ENCODE results near the gene TBC1D8. TPM values are rescaled to one million over a fixed set of nuclear protein-coding genes. Genes with fewer than 3 reads are reported as not detected.

The TBC1D8 gene
- total RNA-seq, 4 donors from 2014 or later = 77.6 to 511 (median 239) TPM

- Histone ChIP-seq H3K27me3 (no peaks in the 10 kb centered on the region), H3K4me1 (peaks cover 0 to 49% (median 5%) of the 10 kb centered on the region in 4 donors), H3K4me3 (no peak overlapping the region), H3K36me3 (no peaks in the 10 kb centered on the region), H3K27ac (no peak overlapping the region), H3K9me3 (no peaks in the 10 kb centered on the region)
- peak in 1 of 3 donors; percentile 32 for DNase-seq
- TF ChIP-seq, protein P1, sequence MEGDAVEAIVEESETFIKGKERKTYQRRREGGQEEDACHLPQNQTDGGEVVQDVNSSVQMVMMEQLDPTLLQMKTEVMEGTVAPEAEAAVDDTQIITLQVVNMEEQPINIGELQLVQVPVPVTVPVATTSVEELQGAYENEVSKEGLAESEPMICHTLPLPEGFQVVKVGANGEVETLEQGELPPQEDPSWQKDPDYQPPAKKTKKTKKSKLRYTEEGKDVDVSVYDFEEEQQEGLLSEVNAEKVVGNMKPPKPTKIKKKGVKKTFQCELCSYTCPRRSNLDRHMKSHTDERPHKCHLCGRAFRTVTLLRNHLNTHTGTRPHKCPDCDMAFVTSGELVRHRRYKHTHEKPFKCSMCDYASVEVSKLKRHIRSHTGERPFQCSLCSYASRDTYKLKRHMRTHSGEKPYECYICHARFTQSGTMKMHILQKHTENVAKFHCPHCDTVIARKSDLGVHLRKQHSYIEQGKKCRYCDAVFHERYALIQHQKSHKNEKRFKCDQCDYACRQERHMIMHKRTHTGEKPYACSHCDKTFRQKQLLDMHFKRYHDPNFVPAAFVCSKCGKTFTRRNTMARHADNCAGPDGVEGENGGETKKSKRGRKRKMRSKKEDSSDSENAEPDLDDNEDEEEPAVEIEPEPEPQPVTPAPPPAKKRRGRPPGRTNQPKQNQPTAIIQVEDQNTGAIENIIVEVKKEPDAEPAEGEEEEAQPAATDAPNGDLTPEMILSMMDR (IDR thresholded peaks at IDR 0.05) = no peak
- no peak for TF ChIP-seq POLR2A (IDR thresholded peaks at IDR 0.05)
Observed at GRCh38 chr2:101112772-101113157, 38.4 kb downstream of the TBC1D8 start.

- Histone ChIP-seq H3K9me3 (no peaks in the 10 kb centered on the region), H3K27me3 (no peaks in the 10 kb centered on the region), H3K27ac (no peak overlapping the region), H3K36me3 (no peaks in the 10 kb centered on the region), H3K4me3 (no peak overlapping the region), H3K4me1 (peaks cover 0 to 52% (median 5%) of the 10 kb centered on the region in 4 donors)
- DNase-seq = no peak
- TF ChIP-seq, protein P1 (IDR thresholded peaks at IDR 0.05) = no peak
- no peak for TF ChIP-seq POLR2A (IDR thresholded peaks at IDR 0.05)
Observed at GRCh38 chr2:101111917-101112771, 39.0 kb downstream of the TBC1D8 start.

GRCh38 chr2:101111262-101111838 is 39.8 kb downstream of the TBC1D8 start:
- TF ChIP-seq POLR2A (IDR thresholded peaks at IDR 0.05) = no peak
- TF ChIP-seq, protein P1 (IDR thresholded peaks at IDR 0.05) = no peak
- Histone ChIP-seq H3K27me3 (no peaks in the 10 kb centered on the region), H3K27ac (no peak overlapping the region), H3K4me1 (peaks cover 0 to 60% (median 5%) of the 10 kb centered on the region in 4 donors), H3K9me3 (no peaks in the 10 kb centered on the region), H3K36me3 (no peaks in the 10 kb centered on the region), H3K4me3 (no peak overlapping the region)
- no peak for DNase-seq

- no peaks in the 10 kb centered on the region for H3K36me3 ChIP-seq
- H3K4me1 ChIP-seq = peaks cover 0 to 62% (median 3%) of the 10 kb centered on the region in 4 donors
- H3K4me3 ChIP-seq = no peak overlapping the region
- H3K9me3 ChIP-seq = no peaks in the 10 kb centered on the region
- peak overlapping the region in 1 of 4 donors; percentile 6 for H3K27ac ChIP-seq
- no peaks in the 10 kb centered on the region for H3K27me3 ChIP-seq
- no peak for TF ChIP-seq POLR2A (IDR thresholded peaks at IDR 0.05)
- TF ChIP-seq, protein P1 (IDR thresholded peaks at IDR 0.05) = no peak
- DNase-seq = no peak
Observed at GRCh38 chr2:101109451-101110118, 41.6 kb downstream of the TBC1D8 start.

GRCh38 chr2:101108357-101108756 is 42.8 kb downstream of the TBC1D8 start:
- no peak overlapping the region for H3K4me3 ChIP-seq
- DNase-seq = no peak
- H3K9me3 ChIP-seq = no peaks in the 10 kb centered on the region
- no peak for TF ChIP-seq POLR2A (IDR thresholded peaks at IDR 0.05)
- H3K36me3 ChIP-seq = no peaks in the 10 kb centered on the region
- no peaks in the 10 kb centered on the region for H3K27me3 ChIP-seq
- peaks cover 0 to 52% (median 0%) of the 10 kb centered on the region in 4 donors for H3K4me1 ChIP-seq
- no peak overlapping the region for H3K27ac ChIP-seq

GRCh38 chr2:101107241-101107640 is 43.9 kb downstream of the TBC1D8 start:
- H3K9me3 ChIP-seq = no peaks in the 10 kb centered on the region
- peaks cover 0 to 41% (median 0%) of the 10 kb centered on the region in 4 donors for H3K4me1 ChIP-seq
- no peak for DNase-seq
- H3K27me3 ChIP-seq = no peaks in the 10 kb centered on the region
- no peak overlapping the region for H3K4me3 ChIP-seq
- H3K27ac ChIP-seq = no peak overlapping the region
- no peaks in the 10 kb centered on the region for H3K36me3 ChIP-seq
- TF ChIP-seq, protein P1 (IDR thresholded peaks at IDR 0.05) = no peak
- no peak for TF ChIP-seq POLR2A (IDR thresholded peaks at IDR 0.05)
